Common myeloid progenitor, CD34-positive (primary cell): ENCODE measurements around the gene GOLGA5.

ENCODE experiments used
- CTCF ChIA-PET: fragments of 350-600 bp; sonication (Branson Sonifier 250); formaldehyde crosslinking; loops from one replicate; lab custom pipeline; 2021; ENCODE audit warnings: antibody characterized with exemption; lab: Charles Lee
- POLR2A ChIA-PET: fragments of 350-600 bp; sonication (Branson Sonifier 250); formaldehyde crosslinking; loops from one replicate; lab custom pipeline; 2021; ENCODE audit warnings: antibody characterized with exemption; lab: Charles Lee
- DNase-seq, 3 donors: peaks; one replicate each; pipeline versions ENCODE4 v3.0.0 to v3.0.0-alpha.2; 2013
- H3K27ac ChIP-seq, 2 experiments: 1 replicate in 1 of 2; 2 replicates in 1 of 2; pipeline ENCODE4 v1.7.0; 2013; ENCODE audit warnings: inconsistent platforms in 2 of 2, low read length in 2 of 2, mild to moderate bottlenecking in 2 of 2, low read depth in 1 of 2, moderate library complexity in 1 of 2; ENCODE audit not compliant: severe bottlenecking in 2 of 2, insufficient read depth in 1 of 2, poor library complexity in 1 of 2
- H3K27me3 ChIP-seq, 5 experiments: replicated peaks in 2 of 5; 1 replicate in 3 of 5; 2 replicates in 2 of 5; pipeline versions ENCODE4 v1.6.1 to v1.7.0; 2013; ENCODE audit warnings: low read length in 4 of 5, mild to moderate bottlenecking in 2 of 5, moderate library complexity in 2 of 5, inconsistent platforms in 1 of 5; ENCODE audit not compliant: insufficient read depth in 5 of 5, control insufficient read depth in 4 of 5
- H3K36me3 ChIP-seq, 4 experiments: 1 replicate in 2 of 4; 2 replicates in 2 of 4; pipeline versions ENCODE4 v1.6.1 to v1.7.0; 2013; ENCODE audit warnings: low read length in 3 of 4, control low read depth in 1 of 4, mild to moderate bottlenecking in 1 of 4; ENCODE audit not compliant: control insufficient read depth in 4 of 4, insufficient read depth in 4 of 4
- H3K4me1 ChIP-seq, 4 experiments: 1 replicate in 3 of 4; 2 replicates in 1 of 4; pipeline versions ENCODE4 v1.6.1 to v1.7.1; 2013; ENCODE audit warnings: low read length in 3 of 4, mild to moderate bottlenecking in 3 of 4, control low read depth in 1 of 4, inconsistent platforms in 1 of 4, moderate library complexity in 1 of 4; ENCODE audit not compliant: control insufficient read depth in 4 of 4, insufficient read depth in 4 of 4; ENCODE audit errors: control extremely low read depth in 1 of 4
- H3K4me3 ChIP-seq, 7 experiments: 1 replicate in 4 of 7; 2 replicates in 3 of 7; pipeline versions ENCODE4 v1.5.1 to v1.7.0; 2013; ENCODE audit warnings: mild to moderate bottlenecking in 7 of 7, low read length in 6 of 7, moderate library complexity in 6 of 7, inconsistent platforms in 2 of 7, low read depth in 2 of 7, control low read depth in 1 of 7; ENCODE audit not compliant: insufficient read depth in 4 of 7, control insufficient read depth in 1 of 7; ENCODE audit errors: extremely low read depth in 1 of 7
- H3K9me3 ChIP-seq, 5 experiments: 1 replicate in 4 of 5; 2 replicates in 1 of 5; pipeline versions ENCODE4 v1.6.1 to v1.7.1; 2013; ENCODE audit warnings: low read length in 4 of 5, mild to moderate bottlenecking in 2 of 5, inconsistent platforms in 1 of 5, low read depth in 1 of 5, moderate library complexity in 1 of 5; ENCODE audit not compliant: control insufficient read depth in 4 of 5, insufficient read depth in 2 of 5; ENCODE audit errors: control extremely low read depth in 1 of 5
- WGBS: methylation state at CpG from one replicate; pipeline ENCODE4 v1.1.5; 2013; ENCODE audit not compliant: insufficient coverage; 5-methylcytosine and 5-hydroxymethylcytosine counted together

GOLGA5 gene

DNA sequence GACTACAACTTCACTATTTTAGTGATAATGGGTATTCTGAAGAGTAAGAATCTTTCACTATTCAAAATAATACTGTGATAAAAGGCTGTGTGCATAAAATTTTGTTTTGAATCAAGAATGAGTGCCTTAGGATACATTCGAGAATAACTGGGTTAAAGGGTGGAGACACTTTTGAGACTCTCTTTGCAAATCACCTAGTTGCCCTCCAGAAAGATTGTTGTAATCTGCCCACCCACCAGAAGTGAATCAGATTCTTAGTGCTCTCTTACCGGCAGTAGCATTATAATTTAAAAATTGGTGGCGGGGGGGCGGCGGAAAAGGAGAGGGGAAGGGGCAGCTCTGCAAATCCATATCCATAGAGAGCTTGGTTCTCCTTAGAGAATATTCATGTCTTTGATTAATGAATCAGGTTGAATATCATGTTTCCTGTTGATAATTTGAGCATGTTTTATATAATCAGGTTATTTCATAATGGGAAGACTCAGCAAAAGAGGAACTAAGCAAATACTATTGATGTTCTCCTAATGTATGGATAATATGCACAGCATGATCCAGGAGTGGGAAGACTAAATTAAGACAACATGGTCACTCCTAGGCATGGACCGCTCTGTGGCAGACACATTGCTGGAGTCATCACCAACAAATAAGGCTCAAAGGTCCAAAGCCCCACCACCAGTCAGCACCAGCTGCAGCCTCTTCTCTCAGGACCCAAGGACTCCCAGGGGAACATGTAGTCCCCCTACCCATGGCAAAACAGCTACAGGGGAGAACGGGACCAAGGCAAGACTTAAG, 66.1 kb downstream of the GOLGA5 start:
- 46% methylated on average over 4 of the region's 7 CpGs for WGBS
- H3K27ac ChIP-seq = no peak overlapping the region
- H3K9me3 ChIP-seq = no peaks in the 10 kb centered on the region
- no peak overlapping the region for H3K4me3 ChIP-seq
- H3K36me3 ChIP-seq = no peaks in the 10 kb centered on the region
- H3K27me3 ChIP-seq = no peaks in the 10 kb centered on the region
- CTCF ChIA-PET = interaction anchor here (1.3 kb wide), 1 partner anchor 9 kb away, joined by 4 read pairs; no protein-coding TSS in a partner anchor
- peaks cover 0 to 3% (median 0%) of the 10 kb centered on the region in 4 experiments for H3K4me1 ChIP-seq
- DNase-seq = no peak
- POLR2A ChIA-PET = no interaction called here

- no peak for DNase-seq
- 97% methylated on average over 5 of the region's 7 CpGs for WGBS
- H3K27me3 ChIP-seq = no peaks in the 10 kb centered on the region
- H3K4me1 ChIP-seq = peaks cover 0 to 3% (median 0%) of the 10 kb centered on the region in 4 experiments
- no peak overlapping the region for H3K4me3 ChIP-seq
- H3K9me3 ChIP-seq = peaks cover 0 to 8% (median 3%) of the 10 kb centered on the region in 5 experiments
- H3K36me3 ChIP-seq = no peaks in the 10 kb centered on the region
- ChIA-PET POLR2A (no interaction called here), CTCF (interaction anchor here (1.3 kb wide), 1 partner anchor 11 kb away, joined by 4 read pairs; no protein-coding TSS in a partner anchor)
- H3K27ac ChIP-seq = no peak overlapping the region
Measured at GRCh38 chr14:92861856-92862745, 68.0 kb downstream of the GOLGA5 start.

DNA sequence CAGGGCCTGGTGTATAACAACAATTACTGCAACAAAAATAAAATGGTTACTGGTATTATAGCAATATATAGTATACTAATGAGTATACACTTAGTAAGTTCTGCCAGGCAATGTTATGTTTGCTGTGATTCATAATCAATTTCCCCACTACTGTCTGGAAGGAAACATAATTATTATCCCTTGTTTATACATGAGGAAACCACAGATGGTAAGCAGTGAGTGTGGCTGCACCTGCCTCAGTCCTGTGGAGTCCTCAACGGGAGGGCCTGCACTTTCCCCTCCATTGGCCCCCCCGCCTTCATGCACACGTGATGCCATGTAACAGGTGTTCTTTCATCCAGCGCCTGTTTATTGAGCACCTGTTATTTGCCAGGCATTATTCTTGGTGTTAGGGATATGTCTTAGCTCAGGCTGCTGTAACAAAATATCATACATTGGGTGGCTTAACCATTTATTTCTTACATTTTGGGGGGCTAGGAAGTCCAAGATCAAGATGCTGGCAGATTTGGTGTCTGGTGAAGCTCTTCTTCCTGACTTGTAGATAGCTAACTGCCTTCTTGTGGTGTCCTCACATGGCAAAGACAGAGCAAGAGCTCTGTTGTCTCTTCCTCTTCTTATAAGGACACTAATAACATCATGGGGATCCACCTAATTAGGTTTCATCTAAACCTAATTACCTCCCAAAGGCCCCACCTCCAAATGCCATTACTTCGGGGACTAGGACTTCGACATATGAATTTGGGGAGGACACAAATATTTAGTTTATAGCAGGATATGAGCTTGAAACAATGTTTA, 69.4 kb downstream of the GOLGA5 start:
- no peaks in the 10 kb centered on the region for H3K36me3 ChIP-seq
- peaks cover 0 to 8% (median 3%) of the 10 kb centered on the region in 5 experiments for H3K9me3 ChIP-seq
- 75% methylated on average over 4 of the region's 6 CpGs for WGBS
- H3K27me3 ChIP-seq = no peaks in the 10 kb centered on the region
- no peak for DNase-seq
- H3K27ac ChIP-seq = no peak overlapping the region
- CTCF ChIA-PET = no interaction called here
- H3K4me3 ChIP-seq = no peak overlapping the region
- POLR2A ChIA-PET = no interaction called here
- H3K4me1 ChIP-seq = peaks cover 0 to 3% (median 0%) of the 10 kb centered on the region in 4 experiments

- H3K4me1 ChIP-seq = no peaks in the 10 kb centered on the region
- CTCF ChIA-PET = interaction anchor here (0.5 to 0.6 kb wide), 2 partner anchors 266 to 403 kb away, joined by 3 read pairs; no protein-coding TSS in a partner anchor
- POLR2A ChIA-PET = no interaction called here
- H3K9me3 ChIP-seq = peaks cover 0 to 8% (median 3%) of the 10 kb centered on the region in 5 experiments
- H3K27ac ChIP-seq = no peak overlapping the region
- H3K36me3 ChIP-seq = no peaks in the 10 kb centered on the region
- no peak for DNase-seq
- no peak overlapping the region for H3K4me3 ChIP-seq
- H3K27me3 ChIP-seq = no peaks in the 10 kb centered on the region
- whole genome bisulfite sequencing = no CpG with 5 or more reads among the region's 1 CpG
Measured at GRCh38 chr14:92865674-92866073, 71.6 kb downstream of the GOLGA5 start.

GRCh38 chr14:92866181-92866752, 72.2 kb downstream of the GOLGA5 start:
- Histone ChIP-seq H3K4me3 (no peak overlapping the region), H3K4me1 (no peaks in the 10 kb centered on the region), H3K27ac (no peak overlapping the region), H3K9me3 (peaks cover 0 to 8% (median 3%) of the 10 kb centered on the region in 5 experiments), H3K27me3 (no peaks in the 10 kb centered on the region), H3K36me3 (no peaks in the 10 kb centered on the region)
- 67% methylated on average over 3 of the region's 3 CpGs for WGBS
- POLR2A ChIA-PET = no interaction called here
- DNase-seq = no peak
- CTCF ChIA-PET = interaction anchor here (0.6 kb wide), 1 partner anchor 265 kb away, joined by 3 read pairs; no protein-coding TSS in a partner anchor
